ENCODE measurements around the gene ANK3. TPM values are rescaled to one million over a fixed set of nuclear protein-coding genes. Genes with fewer than 3 reads are reported as not detected.

Gene ANK3
- polyA plus RNA-seq, 1 donor, result 89.1 TPM

- no peaks in the 10 kb centered on the region for H3K36me3 ChIP-seq (ENCODE audit: control insufficient read depth, insufficient read depth, low read length)
- DNase-seq, result no peak
- H3K27ac ChIP-seq (ENCODE audit: low read length), result no peak overlapping the region
- WGBS (ENCODE audit: insufficient coverage, low lambda C conversion rate), result no CpG with 5 or more reads among the region's 5 CpGs
- no peaks in the 10 kb centered on the region for H3K9me3 ChIP-seq (ENCODE audit: control insufficient read depth, low read depth, low read length)
- no peak overlapping the region for H3K4me3 ChIP-seq (ENCODE audit: low read length)
- H3K4me1 ChIP-seq (ENCODE audit: control insufficient read depth, insufficient read depth, low read length), result no peaks in the 10 kb centered on the region
- no peaks in the 10 kb centered on the region for H3K27me3 ChIP-seq (ENCODE audit: control insufficient read depth, insufficient read depth, low read length)
Observed at GRCh38 chr10:60380781-60381180, 8.9 kb downstream of the ANK3 start.

- no peak overlapping the region for H3K4me3 ChIP-seq (ENCODE audit: low read length)
- WGBS (ENCODE audit: insufficient coverage, low lambda C conversion rate), result no CpG with 5 or more reads among the region's 1 CpG
- no peak for DNase-seq
- no peaks in the 10 kb centered on the region for H3K27me3 ChIP-seq (ENCODE audit: control insufficient read depth, insufficient read depth, low read length)
- no peaks in the 10 kb centered on the region for H3K4me1 ChIP-seq (ENCODE audit: control insufficient read depth, insufficient read depth, low read length)
- no peaks in the 10 kb centered on the region for H3K36me3 ChIP-seq (ENCODE audit: control insufficient read depth, insufficient read depth, low read length)
- no peak overlapping the region for H3K27ac ChIP-seq (ENCODE audit: low read length)
- no peaks in the 10 kb centered on the region for H3K9me3 ChIP-seq (ENCODE audit: control insufficient read depth, low read depth, low read length)
Observed at GRCh38 chr10:60377955-60378354, 11.7 kb downstream of the ANK3 start.

GRCh38 chr10:60377042-60377352 lies 12.7 kb downstream of the ANK3 start:
- Histone ChIP-seq H3K27me3 (ENCODE audit: control insufficient read depth, insufficient read depth, low read length) (no peaks in the 10 kb centered on the region), H3K36me3 (ENCODE audit: control insufficient read depth, insufficient read depth, low read length) (no peaks in the 10 kb centered on the region), H3K4me1 (ENCODE audit: control insufficient read depth, insufficient read depth, low read length) (no peaks in the 10 kb centered on the region), H3K9me3 (ENCODE audit: control insufficient read depth, low read depth, low read length) (no peaks in the 10 kb centered on the region), H3K27ac (ENCODE audit: low read length) (no peak overlapping the region), H3K4me3 (ENCODE audit: low read length) (no peak overlapping the region)
- no peak for DNase-seq
- no CpG with 5 or more reads among the region's 1 CpG for WGBS (ENCODE audit: insufficient coverage, low lambda C conversion rate)

- H3K36me3 ChIP-seq (ENCODE audit: control insufficient read depth, insufficient read depth, low read length), result no peaks in the 10 kb centered on the region
- no peak overlapping the region for H3K4me3 ChIP-seq (ENCODE audit: low read length)
- H3K27me3 ChIP-seq (ENCODE audit: control insufficient read depth, insufficient read depth, low read length), result no peaks in the 10 kb centered on the region
- DNase-seq, result no peak
- H3K4me1 ChIP-seq (ENCODE audit: control insufficient read depth, insufficient read depth, low read length), result no peaks in the 10 kb centered on the region
- no peak overlapping the region for H3K27ac ChIP-seq (ENCODE audit: low read length)
- 100% methylated on average over 1 of the region's 6 CpGs for WGBS (ENCODE audit: insufficient coverage, low lambda C conversion rate)
- no peaks in the 10 kb centered on the region for H3K9me3 ChIP-seq (ENCODE audit: control insufficient read depth, low read depth, low read length)
Observed at GRCh38 chr10:60376221-60377041, 13.2 kb downstream of the ANK3 start.

- 72% methylated on average over 2 of the region's 5 CpGs for WGBS (ENCODE audit: insufficient coverage, low lambda C conversion rate)
- H3K4me3 ChIP-seq (ENCODE audit: low read length), result no peak overlapping the region
- H3K9me3 ChIP-seq (ENCODE audit: control insufficient read depth, low read depth, low read length), result no peaks in the 10 kb centered on the region
- H3K36me3 ChIP-seq (ENCODE audit: control insufficient read depth, insufficient read depth, low read length), result no peaks in the 10 kb centered on the region
- H3K27ac ChIP-seq (ENCODE audit: low read length), result no peak overlapping the region
- DNase-seq, result no peak
- H3K27me3 ChIP-seq (ENCODE audit: control insufficient read depth, insufficient read depth, low read length), result no peaks in the 10 kb centered on the region
- H3K4me1 ChIP-seq (ENCODE audit: control insufficient read depth, insufficient read depth, low read length), result no peaks in the 10 kb centered on the region
Observed at GRCh38 chr10:60375293-60376004, 14.2 kb downstream of the ANK3 start.

- no peak overlapping the region for H3K4me3 ChIP-seq (ENCODE audit: low read length)
- no peak for DNase-seq
- H3K4me1 ChIP-seq (ENCODE audit: control insufficient read depth, insufficient read depth, low read length), result no peaks in the 10 kb centered on the region
- no peaks in the 10 kb centered on the region for H3K36me3 ChIP-seq (ENCODE audit: control insufficient read depth, insufficient read depth, low read length)
- WGBS (ENCODE audit: insufficient coverage, low lambda C conversion rate), result 100% methylated on average over 2 of the region's 3 CpGs
- H3K27ac ChIP-seq (ENCODE audit: low read length), result no peak overlapping the region
- no peaks in the 10 kb centered on the region for H3K27me3 ChIP-seq (ENCODE audit: control insufficient read depth, insufficient read depth, low read length)
- no peaks in the 10 kb centered on the region for H3K9me3 ChIP-seq (ENCODE audit: control insufficient read depth, low read depth, low read length)
Observed at GRCh38 chr10:60374836-60375235, 14.8 kb downstream of the ANK3 start.

GRCh38 chr10:60372436-60372835 lies 17.2 kb downstream of the ANK3 start:
- Histone ChIP-seq H3K27me3 (ENCODE audit: control insufficient read depth, insufficient read depth, low read length) (no peaks in the 10 kb centered on the region), H3K4me1 (ENCODE audit: control insufficient read depth, insufficient read depth, low read length) (no peaks in the 10 kb centered on the region), H3K9me3 (ENCODE audit: control insufficient read depth, low read depth, low read length) (no peaks in the 10 kb centered on the region), H3K36me3 (ENCODE audit: control insufficient read depth, insufficient read depth, low read length) (no peaks in the 10 kb centered on the region), H3K27ac (ENCODE audit: low read length) (no peak overlapping the region), H3K4me3 (ENCODE audit: low read length) (no peak overlapping the region)
- WGBS (ENCODE audit: insufficient coverage, low lambda C conversion rate), result 100% methylated on average over 2 of the region's 4 CpGs
- DNase-seq, result no peak

- no peaks in the 10 kb centered on the region for H3K36me3 ChIP-seq (ENCODE audit: control insufficient read depth, insufficient read depth, low read length)
- 50% methylated on average over 1 of the region's 2 CpGs for WGBS (ENCODE audit: insufficient coverage, low lambda C conversion rate)
- no peaks in the 10 kb centered on the region for H3K4me1 ChIP-seq (ENCODE audit: control insufficient read depth, insufficient read depth, low read length)
- DNase-seq, result no peak
- no peak overlapping the region for H3K27ac ChIP-seq (ENCODE audit: low read length)
- no peaks in the 10 kb centered on the region for H3K9me3 ChIP-seq (ENCODE audit: control insufficient read depth, low read depth, low read length)
- H3K4me3 ChIP-seq (ENCODE audit: low read length), result no peak overlapping the region
- no peaks in the 10 kb centered on the region for H3K27me3 ChIP-seq (ENCODE audit: control insufficient read depth, insufficient read depth, low read length)
Observed at GRCh38 chr10:60369547-60369930, 20.1 kb downstream of the ANK3 start.

GRCh38 chr10:60368875-60369546 lies 20.7 kb downstream of the ANK3 start:
- Histone ChIP-seq H3K27ac (ENCODE audit: low read length) (no peak overlapping the region), H3K4me1 (ENCODE audit: control insufficient read depth, insufficient read depth, low read length) (no peaks in the 10 kb centered on the region), H3K4me3 (ENCODE audit: low read length) (no peak overlapping the region), H3K27me3 (ENCODE audit: control insufficient read depth, insufficient read depth, low read length) (no peaks in the 10 kb centered on the region), H3K9me3 (ENCODE audit: control insufficient read depth, low read depth, low read length) (no peaks in the 10 kb centered on the region), H3K36me3 (ENCODE audit: control insufficient read depth, insufficient read depth, low read length) (no peaks in the 10 kb centered on the region)
- no peak for DNase-seq
- whole genome bisulfite sequencing (ENCODE audit: insufficient coverage, low lambda C conversion rate), result 27% methylated on average over 2 of the region's 5 CpGs

- Histone ChIP-seq H3K36me3 (ENCODE audit: control insufficient read depth, insufficient read depth, low read length) (no peaks in the 10 kb centered on the region), H3K9me3 (ENCODE audit: control insufficient read depth, low read depth, low read length) (no peaks in the 10 kb centered on the region), H3K4me3 (ENCODE audit: low read length) (no peak overlapping the region), H3K4me1 (ENCODE audit: control insufficient read depth, insufficient read depth, low read length) (no peaks in the 10 kb centered on the region), H3K27me3 (ENCODE audit: control insufficient read depth, insufficient read depth, low read length) (no peaks in the 10 kb centered on the region), H3K27ac (ENCODE audit: low read length) (no peak overlapping the region)
- DNase-seq, result no peak
- 40% methylated on average over 1 of the region's 1 CpG for WGBS (ENCODE audit: insufficient coverage, low lambda C conversion rate)
Observed at GRCh38 chr10:60367901-60368300, 21.8 kb downstream of the ANK3 start.
